ENCODE data around the gene NRXN3.
A peak's percentile ranks its signal among the peaks of the same experiment; 100 is the strongest.
"Not testable (repeated sequence)": the region's sequence is repeated elsewhere in the genome, so short reads cannot be mapped to it uniquely, and the experiment has no call there.

The NRXN3 gene

GRCh38 chr14:79728331-79728730 lies 1558.2 kb downstream of the NRXN3 start:
- DNase-seq = no peak

GRCh38 chr14:79729731-79730130 lies 1559.6 kb downstream of the NRXN3 start:
- no peak for DNase-seq

- no peak for DNase-seq
These were observed 1560.0 kb downstream of the NRXN3 start for GRCh38 chr14:79730196-79730595.

- no peak for DNase-seq
These were observed 1560.8 kb downstream of the NRXN3 start for GRCh38 chr14:79730953-79731352.

GRCh38 chr14:79732911-79733655 lies 1562.9 kb downstream of the NRXN3 start:
- DNase-seq = no peak

GRCh38 chr14:79734151-79734550 lies 1564.0 kb downstream of the NRXN3 start:
- DNase-seq = no peak

GRCh38 chr14:79734656-79735055 lies 1564.5 kb downstream of the NRXN3 start:
- DNase-seq = no peak

DNA sequence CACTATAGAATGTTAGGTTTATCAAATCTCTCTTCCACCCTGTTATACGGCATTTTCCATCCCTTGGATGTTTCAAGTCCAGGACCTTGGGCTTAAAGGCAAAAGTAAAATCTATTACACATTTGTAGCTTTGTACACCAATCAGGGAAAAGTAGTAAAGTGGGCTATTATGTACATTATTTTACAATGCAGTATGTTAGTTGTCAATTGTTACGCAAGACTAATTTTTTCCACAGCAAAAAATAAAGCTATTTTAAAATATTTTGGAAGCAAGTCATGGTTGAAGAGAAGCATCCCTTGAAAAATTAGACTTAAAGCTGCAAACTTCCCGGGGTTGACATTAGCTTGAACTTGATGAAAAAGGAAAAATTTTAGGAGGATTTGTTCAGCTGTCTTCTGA lies 1564.9 kb downstream of the NRXN3 start:
- DNase-seq = no peak

DNA sequence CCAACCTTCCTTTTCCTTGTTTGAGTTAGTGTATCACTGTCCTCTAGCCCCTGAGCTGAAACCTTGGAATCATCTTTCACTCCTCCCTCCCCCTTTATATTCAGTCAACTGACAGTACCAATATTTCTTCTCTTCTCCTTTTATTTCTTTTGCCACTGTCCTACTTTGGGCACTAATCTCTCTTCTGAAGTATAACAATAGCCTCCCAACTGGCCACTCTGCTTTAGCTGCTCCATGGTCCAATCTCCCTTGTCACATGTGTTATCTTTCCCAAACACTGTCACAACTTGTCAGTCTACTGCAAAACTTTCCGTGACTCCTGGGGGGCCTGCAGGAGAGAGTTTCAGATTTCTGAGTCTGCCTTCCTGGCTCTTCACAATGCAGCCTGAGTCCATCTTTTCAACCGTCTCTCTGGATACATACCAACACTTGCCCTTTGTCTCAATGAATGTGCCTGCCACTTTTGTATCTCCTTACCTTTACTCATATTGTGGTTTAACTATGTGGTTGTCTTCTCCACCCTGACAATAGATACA lies 1570.0 kb downstream of the NRXN3 start:
- no peak for DNase-seq

- DNase-seq = peak in 1 of 2 experiments; percentile 18
These were observed 1572.0 kb downstream of the NRXN3 start for GRCh38 chr14:79742142-79742541.

- DNase-seq = no peak
These were observed 1574.9 kb downstream of the NRXN3 start for GRCh38 chr14:79745046-79745445.

- DNase-seq = no peak
These were observed 1578.9 kb downstream of the NRXN3 start for GRCh38 chr14:79749065-79749464.

GRCh38 chr14:79758985-79759384 lies 1588.8 kb downstream of the NRXN3 start:
- no peak for DNase-seq

- DNase-seq = peak in 1 of 2 experiments; percentile 62
These were observed 1594.2 kb downstream of the NRXN3 start for GRCh38 chr14:79764323-79764722.

GRCh38 chr14:79766511-79766910 lies 1596.3 kb downstream of the NRXN3 start:
- no peak for DNase-seq

DNA sequence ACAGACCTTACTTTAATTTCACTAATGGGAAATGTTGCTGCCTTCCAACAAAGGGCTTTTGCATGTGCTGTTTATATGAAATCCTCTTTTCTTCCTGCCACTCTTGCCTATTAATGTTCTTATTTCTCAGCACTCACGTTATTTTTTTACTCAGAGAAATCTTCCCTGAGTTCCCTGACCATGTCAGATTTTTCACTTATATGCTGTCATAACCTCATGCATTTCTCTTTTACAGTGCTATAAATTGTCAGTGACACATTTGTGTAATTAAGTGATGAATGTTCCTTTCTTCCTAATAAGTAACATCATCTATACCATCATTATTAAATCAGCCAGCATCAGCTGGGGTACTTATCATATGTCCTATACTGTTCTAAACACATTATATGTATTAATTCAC lies 1597.1 kb downstream of the NRXN3 start:
- DNase-seq = no peak

DNA sequence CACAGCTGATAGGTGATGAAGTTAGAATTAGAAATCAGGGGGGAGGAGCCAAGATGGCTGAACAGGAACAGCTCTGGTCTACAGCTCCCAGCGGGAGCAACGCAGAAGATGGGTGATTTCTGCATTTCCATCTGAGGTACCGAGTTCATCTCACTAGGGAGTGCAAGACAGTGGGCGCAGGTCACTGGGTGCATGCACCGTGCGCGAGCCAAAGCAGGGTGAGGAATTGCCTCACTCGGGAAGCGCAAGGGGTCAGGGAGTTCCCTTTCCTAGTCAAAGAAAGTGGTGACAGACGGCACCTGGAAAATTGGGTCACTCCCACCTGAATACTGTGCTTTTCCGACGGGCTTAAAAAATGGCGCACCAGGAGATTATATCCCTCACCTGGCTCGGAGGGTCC lies 1597.5 kb downstream of the NRXN3 start:
- not testable (repeated sequence) for DNase-seq

GRCh38 chr14:79781882-79782281 lies 1611.7 kb downstream of the NRXN3 start:
- DNase-seq = no peak

DNA sequence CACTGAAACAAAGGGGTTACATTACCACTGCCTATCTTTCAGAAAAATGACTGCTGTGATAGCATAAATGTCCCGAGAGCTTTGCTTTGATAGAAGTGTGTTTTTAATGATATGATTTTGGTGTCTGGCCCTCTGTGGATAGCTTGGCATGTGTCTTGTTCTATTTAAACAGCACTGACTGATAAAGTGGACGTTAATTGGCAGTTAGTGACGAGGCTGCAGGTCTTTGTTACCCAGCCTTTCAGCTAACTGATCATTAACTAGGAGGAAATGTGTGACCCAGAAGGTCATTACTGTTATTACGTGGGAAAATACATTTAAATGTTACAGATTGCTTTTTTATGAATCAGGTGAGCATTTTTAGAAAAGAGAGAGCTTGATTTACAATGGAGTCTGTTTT lies 1612.9 kb downstream of the NRXN3 start:
- peak; percentile 75 to 89 for DNase-seq

DNA sequence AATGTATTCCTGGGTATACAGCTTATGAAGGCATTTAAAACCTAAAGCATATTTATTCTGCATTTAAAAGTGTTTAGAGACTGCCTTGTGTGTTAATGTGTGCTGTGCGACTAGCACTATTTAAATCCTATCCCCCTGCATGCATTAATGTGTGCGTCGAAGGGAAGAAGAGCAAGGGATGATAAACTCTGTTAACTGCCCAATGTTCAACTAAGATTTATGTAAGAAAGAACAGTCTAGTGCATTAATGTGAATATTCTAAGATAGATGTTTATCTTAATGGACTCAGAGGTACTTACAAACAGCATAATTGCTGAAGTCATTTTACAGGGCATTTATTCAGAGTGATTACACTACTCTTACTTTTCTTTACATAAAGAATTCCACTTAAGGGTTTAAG lies 1616.3 kb downstream of the NRXN3 start:
- DNase-seq = no peak

GRCh38 chr14:79788346-79788745 lies 1618.2 kb downstream of the NRXN3 start:
- no peak for DNase-seq

DNA sequence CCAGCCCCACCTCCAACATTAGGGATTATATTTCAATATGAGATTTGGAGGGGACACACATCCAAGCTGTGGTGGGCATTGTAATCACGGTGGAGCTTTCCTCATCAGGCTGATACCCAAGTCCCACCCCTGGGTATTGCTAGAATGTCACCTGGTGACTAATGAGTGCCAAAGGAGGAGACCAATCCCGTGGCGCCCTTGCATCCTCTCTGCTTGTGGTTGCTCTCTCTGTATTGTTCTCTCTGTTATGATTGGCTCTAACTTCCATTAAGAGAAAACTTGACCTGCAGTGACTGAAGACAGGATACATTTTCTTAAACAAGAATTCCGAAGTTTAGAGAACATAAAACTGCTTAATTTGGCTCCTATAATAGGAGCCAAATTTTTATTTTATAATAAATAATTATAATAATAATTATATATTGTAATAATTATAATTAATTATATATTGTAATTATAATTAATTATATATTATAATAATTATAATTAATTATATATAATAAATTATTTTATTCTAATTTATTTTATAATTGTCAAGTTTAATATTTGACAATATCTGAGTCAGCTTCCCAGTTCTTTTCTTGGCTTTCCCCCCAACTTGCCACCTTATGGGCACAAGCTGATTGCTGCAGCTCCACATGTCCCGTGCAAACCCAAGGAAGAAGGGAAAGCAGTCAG lies 1621.0 kb downstream of the NRXN3 start:
- no peak for DNase-seq

GRCh38 chr14:79802093-79802492 lies 1631.9 kb downstream of the NRXN3 start:
- no peak for DNase-seq

DNA sequence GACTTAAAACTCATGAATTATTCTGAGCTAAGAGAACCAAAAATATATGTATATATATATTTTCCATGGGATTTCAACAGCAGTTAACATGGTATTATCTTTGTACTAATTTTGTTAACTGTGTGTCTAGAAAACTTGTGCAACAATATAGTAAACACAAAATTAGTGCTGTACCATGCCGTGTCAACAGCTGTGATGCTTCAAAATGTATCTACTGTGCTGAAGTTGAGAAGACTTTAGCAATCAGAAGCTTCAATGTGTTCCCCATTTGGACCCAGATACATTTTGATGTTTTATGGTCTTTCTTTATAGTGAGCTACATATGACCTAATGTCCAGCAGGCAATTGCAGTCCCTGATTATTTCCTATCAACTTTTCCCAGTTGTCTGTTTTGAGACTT lies 1635.5 kb downstream of the NRXN3 start:
- DNase-seq = no peak
